GM23338 (cell line): ENCODE results near the gene GHRH. TPM values are rescaled to one million over a fixed set of nuclear protein-coding genes. Genes with fewer than 3 reads are reported as not detected.

Experiments
- ATAC-seq: fragments of 200-7000 bp; cut with Tn5 transposase; 3 replicates; pipeline ENCODE4 v1.9.1; 2020
- DNase-seq: peaks from one replicate; pipeline ENCODE4 v3.0.0-alpha.2; 2015; ENCODE audit warnings: low spot score
- H2AFZ ChIP-seq: fragments of 200-600 bp; sonication (generic); 2 replicates; pipeline ENCODE4 v1.8.0; 2016; ENCODE audit warnings: antibody characterized with exemption, mild to moderate bottlenecking, moderate library complexity
- H3F3A ChIP-seq: fragments of 200-600 bp; sonication (generic); replicated peaks from 2 replicates; pipeline ENCODE4 v1.8.0; 2017; ENCODE audit warnings: antibody characterized with exemption, mixed run types, low read depth
- H3K27ac ChIP-seq: fragments of 200-600 bp; sonication (generic); 2 replicates; pipeline ENCODE4 v1.6.1; 2016; ENCODE audit warnings: low read depth
- H3K27me3 ChIP-seq: fragments of 200-600 bp; sonication (generic); 2 replicates; pipeline ENCODE4 v1.8.0; 2016; ENCODE audit warnings: mild to moderate bottlenecking, mixed run types, moderate library complexity; ENCODE audit not compliant: insufficient read depth
- H3K36me3 ChIP-seq: fragments of 200-600 bp; sonication (generic); 2 replicates; pipeline ENCODE4 v1.8.0; 2016; ENCODE audit warnings: mild to moderate bottlenecking; ENCODE audit not compliant: insufficient read depth
- H3K4me1 ChIP-seq: fragments of 200-600 bp; sonication (generic); 2 replicates; pipeline ENCODE4 v1.8.0; 2016; ENCODE audit warnings: mild to moderate bottlenecking, moderate library complexity; ENCODE audit not compliant: insufficient read depth
- H3K4me2 ChIP-seq: fragments of 200-600 bp; sonication (generic); 2 replicates; pipeline ENCODE4 v1.7.1; 2017; ENCODE audit warnings: mixed run types
- H3K4me3 ChIP-seq: fragments of 200-600 bp; sonication (generic); 2 replicates; pipeline ENCODE4 v1.6.1; 2016; ENCODE audit warnings: mixed run types
- H3K79me2 ChIP-seq: fragments of 200-600 bp; sonication (generic); replicated peaks from 2 replicates; pipeline ENCODE4 v1.8.0; 2017; ENCODE audit warnings: mild to moderate bottlenecking; ENCODE audit not compliant: insufficient read depth
- H3K9me2 ChIP-seq: fragments of 200-600 bp; sonication (generic); 2 replicates; pipeline ENCODE4 v1.8.0; 2017; ENCODE audit not compliant: insufficient read depth
- H4K20me1 ChIP-seq: fragments of 200-600 bp; sonication (generic); replicated peaks from 2 replicates; pipeline ENCODE4 v1.8.0; 2017; ENCODE audit warnings: mild to moderate bottlenecking; ENCODE audit not compliant: insufficient read depth
- H3K27ac Mint-ChIP-seq: 2 replicates; pipeline ENCODE4 v1.8.0; 2020; ENCODE audit warnings: inconsistent platforms, mild to moderate bottlenecking, moderate library complexity, mixed read lengths
- H3K27me3 Mint-ChIP-seq: 3 replicates; pipeline ENCODE4 v1.8.0; 2022; ENCODE audit warnings: low read depth, mild to moderate bottlenecking, moderate library complexity, mixed read lengths, inconsistent platforms; ENCODE audit not compliant: insufficient read depth, poor library complexity
- H3K36me3 Mint-ChIP-seq: 3 replicates; pipeline ENCODE4 v1.8.0; 2021; ENCODE audit warnings: low read depth, mild to moderate bottlenecking, inconsistent platforms, moderate library complexity, mixed read lengths
- H3K4me1 Mint-ChIP-seq: 3 replicates; pipeline ENCODE4 v1.8.0; 2020; ENCODE audit warnings: mild to moderate bottlenecking, inconsistent platforms, mixed read lengths
- H3K4me3 Mint-ChIP-seq: 3 replicates; pipeline ENCODE4 v1.8.0; 2021; ENCODE audit warnings: moderate library complexity, mild to moderate bottlenecking, inconsistent platforms, mixed read lengths
- H3K9me3 Mint-ChIP-seq: 3 replicates; pipeline ENCODE4 v1.8.0; 2020; ENCODE audit warnings: moderate library complexity, mild to moderate bottlenecking, inconsistent platforms, mixed read lengths
- CREB1 ChIP-seq: fragments of 250-450 bp; sonication (Bioruptor Pico); IDR thresholded peaks from 2 replicates; pipeline ENCODE4 v1.5.0; 2020; ENCODE audit warnings: low read depth, mild to moderate bottlenecking, moderate library complexity
- CTCF ChIP-seq, 2 experiments: fragments of 200-600 bp in 1 of 2; sonication (generic) in 1 of 2; conservative IDR thresholded peaks; 2 replicates each; pipeline versions ENCODE4 v1.5.1 to v1.6.1; 2016 to 2017; ENCODE audit warnings: antibody characterized with exemption in 2 of 2, low read depth in 2 of 2, mild to moderate bottlenecking in 2 of 2, moderate library complexity in 1 of 2
- ETS1 ChIP-seq: IDR thresholded peaks from 2 replicates; pipeline ENCODE4 v1.6.1; 2016; ENCODE audit warnings: antibody characterized with exemption
- EZH2 ChIP-seq: fragments of 200-600 bp; sonication (generic); IDR thresholded peaks from one replicate; pipeline ENCODE4 v1.8.0; 2017; ENCODE audit warnings: antibody characterized with exemption, mild to moderate bottlenecking, low read depth; ENCODE audit not compliant: unreplicated experiment
- EZH2phosphoT487 ChIP-seq: fragments of 200-600 bp; sonication (generic); IDR thresholded peaks from one replicate; pipeline ENCODE4 v1.8.1; 2018; ENCODE audit warnings: antibody characterized with exemption; ENCODE audit not compliant: unreplicated experiment
- JUNB ChIP-seq: IDR thresholded peaks from one replicate; pipeline ENCODE4 v1.6.1; 2016; ENCODE audit warnings: antibody characterized with exemption; ENCODE audit not compliant: unreplicated experiment
- NANOG ChIP-seq: IDR thresholded peaks from 2 replicates; pipeline ENCODE4 v1.6.1; 2016; ENCODE audit warnings: antibody characterized with exemption, borderline replicate concordance
- POLR2AphosphoS5 ChIP-seq: IDR thresholded peaks from 2 replicates; pipeline ENCODE4 v1.6.1; 2016; ENCODE audit warnings: antibody characterized with exemption, low read depth
- REST ChIP-seq: IDR thresholded peaks from one replicate; pipeline ENCODE4 v1.6.1; 2018; ENCODE audit warnings: antibody characterized with exemption; ENCODE audit not compliant: unreplicated experiment
- STAT1 ChIP-seq: IDR thresholded peaks from one replicate; pipeline ENCODE4 v1.6.1; 2016; ENCODE audit warnings: antibody characterized with exemption; ENCODE audit not compliant: unreplicated experiment
- ZNF114 ChIP-seq: fragments of 250-450 bp; sonication (Bioruptor Pico); IDR thresholded peaks from 2 replicates; pipeline ENCODE4 v1.5.0; 2020; ENCODE audit warnings: mild to moderate bottlenecking, moderate library complexity
- ZNF331 ChIP-seq: fragments of 250-450 bp; sonication (Bioruptor Pico); IDR thresholded peaks from 2 replicates; pipeline ENCODE4 v1.5.0; 2020; ENCODE audit warnings: low read depth, mild to moderate bottlenecking, moderate library complexity
- ZNF462 ChIP-seq: fragments of 250-450 bp; sonication (Bioruptor Pico); IDR thresholded peaks from 2 replicates; pipeline ENCODE4 v1.5.0; 2020; ENCODE audit warnings: mild to moderate bottlenecking, moderate library complexity
- polyA plus RNA-seq: library from polyadenylated mRNA; unstranded; fragments of >200 nt; fragmentation: Nextera tagmentation; extraction: Ambion mirVana; gene quantifications from 2 replicates; pipeline ENCODE4 v1.2.1, GENCODE V29; 2016
- total RNA-seq: library from RNA; depleted of rRNA; stranded (reverse); fragments of >200 nt; shearing (Covaris generic); gene quantifications from 2 replicates; pipeline ENCODE4 v1.2.3, GENCODE V29; 2014

The GHRH gene
- total and polyA plus RNA-seq, 2 experiments from 2014 or later = 0.40 TPM; not detected in 1

- Histone ChIP-seq H3K27ac (no peak overlapping the region), H2AFZ (no peak overlapping the region), H3F3A (no peaks in the 10 kb centered on the region), H3K4me3 (no peak overlapping the region), H3K36me3 (peaks cover 82% of the 10 kb centered on the region), H3K9me2 (no peaks in the 10 kb centered on the region), H3K79me2 (no peaks in the 10 kb centered on the region), H3K27me3 (no peaks in the 10 kb centered on the region), H3K4me2 (no peak overlapping the region), H3K4me1 (peaks cover 7% of the 10 kb centered on the region), H4K20me1 (peaks cover 19% of the 10 kb centered on the region)
- Mint-ChIP-seq H3K9me3 (no peaks in the 10 kb centered on the region), H3K36me3 (peaks cover 93% of the 10 kb centered on the region), H3K27me3 (no peaks in the 10 kb centered on the region), H3K4me1 (peaks cover 9% of the 10 kb centered on the region), H3K4me3 (no peak overlapping the region), H3K27ac (no peak overlapping the region)
- ATAC-seq (no peak), DNase-seq (no peak)
- no peak for TF ChIP-seq POLR2AphosphoS5
- TF ChIP-seq CTCF (conservative IDR thresholded peaks at IDR 0.05; ENCODE audit: low read depth in 2 of 2) = no peak
- TF ChIP-seq EZH2 = no peak
- TF ChIP-seq ETS1 = no peak
- no peak for TF ChIP-seq ZNF114
- no peak for TF ChIP-seq JUNB
- no peak for TF ChIP-seq NANOG
- no peak for TF ChIP-seq CREB1 (CRISPR knock-in tag)
- no peak for TF ChIP-seq STAT1
- no peak for TF ChIP-seq EZH2phosphoT487
- no peak for TF ChIP-seq ZNF462 (CRISPR knock-in tag)
- no peak for TF ChIP-seq ZNF331 (CRISPR knock-in tag)
- no peak for TF ChIP-seq REST
Measured at GRCh38 chr20:37235065-37235464, 26.5 kb downstream of the GHRH start.
